Muscle of leg (tissue), 11 donors: ENCODE measurements around the gene TP53RK. TPM values are rescaled to one million over a fixed set of nuclear protein-coding genes. Genes with fewer than 3 reads are reported as not detected.

ENCODE experiments used
- DNase-seq: peaks from one replicate; pipeline ENCODE4 v3.0.0; 2013
- H3K27ac ChIP-seq: one replicate; pipeline ENCODE4 v1.5.1; 2013; ENCODE audit warnings: mild to moderate bottlenecking, low read length, control low read depth
- H3K27me3 ChIP-seq: one replicate; pipeline ENCODE4 v1.6.1; 2013; ENCODE audit warnings: low read length; ENCODE audit not compliant: control insufficient read depth, insufficient read depth
- H3K36me3 ChIP-seq: one replicate; pipeline ENCODE4 v1.6.1; 2013; ENCODE audit warnings: low read length; ENCODE audit not compliant: control insufficient read depth, insufficient read depth
- H3K4me1 ChIP-seq: one replicate; pipeline ENCODE4 v1.6.1; 2013; ENCODE audit warnings: low read length; ENCODE audit not compliant: control insufficient read depth, insufficient read depth
- H3K4me3 ChIP-seq: one replicate; pipeline ENCODE4 v1.5.1; 2013; ENCODE audit warnings: low read length, control low read depth
- H3K9me3 ChIP-seq: replicated peaks from 2 replicates; pipeline ENCODE4 v1.6.1; 2013; ENCODE audit warnings: low read depth, low read length; ENCODE audit not compliant: control insufficient read depth
- WGBS: methylation state at CpG from one replicate; pipeline ENCODE4 v1.1.5; 2013; ENCODE audit warnings: missing lambda C conversion rate; ENCODE audit not compliant: insufficient coverage; 5-methylcytosine and 5-hydroxymethylcytosine counted together
- polyA plus RNA-seq, 8 donors: library from polyadenylated mRNA; unstranded; fragments of 120-200 nt; gene quantifications; one replicate each; pipeline versions ENCODE4 v1.2.1 to v1.2.3, GENCODE V29; 2013; ENCODE audit warnings: inconsistent platforms in 1 of 8, low replicate concordance in 1 of 8; ENCODE audit not compliant: insufficient read length in 8 of 8, insufficient read depth in 1 of 8
- total RNA-seq: library from RNA; stranded (reverse); fragments of 120-200 nt; gene quantifications from one replicate; pipeline ENCODE4 v1.2.4, GENCODE V29; 2013

The TP53RK gene
- total and polyA plus RNA-seq, 9 donors: 9.4 to 12.5 (median 10.1) TPM

DNA sequence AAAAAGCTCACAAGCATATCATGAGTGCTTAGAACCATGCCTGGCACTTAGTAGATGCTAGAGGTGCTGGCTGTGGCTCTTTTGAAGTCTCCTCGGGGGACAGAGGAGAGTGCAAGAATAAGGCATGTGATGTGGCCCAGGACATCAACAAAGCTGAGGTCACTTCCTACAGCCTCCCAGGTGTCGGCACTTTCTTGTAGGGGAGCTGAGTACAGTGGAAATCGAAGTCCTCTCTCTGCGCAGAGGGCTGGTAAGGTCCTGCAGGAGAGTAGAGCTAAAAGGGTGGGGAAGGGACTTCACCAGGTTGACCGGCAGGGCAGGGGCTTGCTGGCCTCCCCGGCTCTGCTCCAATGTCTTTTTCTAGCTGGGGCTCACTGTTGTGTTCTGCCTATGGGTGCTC, 49.2 kb downstream of the TP53RK start:
- Histone ChIP-seq H3K4me3 (no peak overlapping the region), H3K27me3 (no peaks in the 10 kb centered on the region), H3K4me1 (no peaks in the 10 kb centered on the region), H3K36me3 (no peaks in the 10 kb centered on the region), H3K9me3 (no peaks in the 10 kb centered on the region), H3K27ac (no peak overlapping the region)
- DNase-seq: no peak
- 59% methylated on average over 4 of the region's 6 CpGs for WGBS

DNA sequence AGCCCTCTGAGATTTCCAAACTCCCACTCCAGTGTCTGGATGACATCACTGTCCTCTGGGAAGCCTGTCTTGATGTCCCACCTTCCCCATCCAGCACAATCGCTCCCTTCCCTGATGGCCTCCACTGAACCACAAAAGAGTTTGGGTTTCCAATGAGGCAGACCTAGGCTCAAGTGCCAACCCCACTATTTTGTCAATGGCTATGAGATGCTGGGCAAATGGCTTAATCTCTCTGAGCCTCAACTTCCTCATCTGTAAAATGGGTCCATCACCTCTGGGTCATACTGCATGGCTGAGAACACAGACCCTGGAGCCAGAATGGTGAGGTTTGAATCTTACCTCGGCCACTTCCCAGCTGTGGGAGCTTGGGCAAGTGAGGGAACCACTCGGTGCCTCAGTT, 49.7 kb downstream of the TP53RK start:
- H3K9me3 ChIP-seq: no peaks in the 10 kb centered on the region
- no peak overlapping the region for H3K4me3 ChIP-seq
- no peaks in the 10 kb centered on the region for H3K36me3 ChIP-seq
- no peak for DNase-seq
- no peaks in the 10 kb centered on the region for H3K4me1 ChIP-seq
- WGBS: 83% methylated on average over 2 of the region's 3 CpGs
- H3K27me3 ChIP-seq: no peaks in the 10 kb centered on the region
- H3K27ac ChIP-seq: no peak overlapping the region

DNA sequence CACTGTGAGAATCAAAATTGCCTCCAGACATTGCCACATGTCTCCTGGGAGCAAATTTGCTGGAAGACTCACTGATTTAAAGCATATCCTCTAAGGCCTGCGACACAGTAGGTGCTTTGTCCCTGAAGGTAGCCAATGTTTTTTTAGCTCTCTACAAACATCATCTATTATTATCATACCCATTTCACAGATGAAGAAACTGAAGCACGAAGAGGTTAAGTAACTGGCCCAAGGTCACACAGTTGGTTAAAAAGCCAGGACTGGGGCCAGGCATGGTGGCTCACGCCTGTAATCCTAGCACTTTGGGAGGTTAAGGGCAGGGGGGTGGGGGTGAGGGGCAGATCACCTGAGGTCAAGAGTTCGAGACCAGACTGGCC, 50.4 kb downstream of the TP53RK start:
- no peaks in the 10 kb centered on the region for H3K9me3 ChIP-seq
- WGBS: 95% methylated on average over 3 of the region's 4 CpGs
- H3K27me3 ChIP-seq: no peaks in the 10 kb centered on the region
- no peaks in the 10 kb centered on the region for H3K4me1 ChIP-seq
- H3K36me3 ChIP-seq: no peaks in the 10 kb centered on the region
- no peak for DNase-seq
- H3K27ac ChIP-seq: no peak overlapping the region
- H3K4me3 ChIP-seq: no peak overlapping the region

DNA sequence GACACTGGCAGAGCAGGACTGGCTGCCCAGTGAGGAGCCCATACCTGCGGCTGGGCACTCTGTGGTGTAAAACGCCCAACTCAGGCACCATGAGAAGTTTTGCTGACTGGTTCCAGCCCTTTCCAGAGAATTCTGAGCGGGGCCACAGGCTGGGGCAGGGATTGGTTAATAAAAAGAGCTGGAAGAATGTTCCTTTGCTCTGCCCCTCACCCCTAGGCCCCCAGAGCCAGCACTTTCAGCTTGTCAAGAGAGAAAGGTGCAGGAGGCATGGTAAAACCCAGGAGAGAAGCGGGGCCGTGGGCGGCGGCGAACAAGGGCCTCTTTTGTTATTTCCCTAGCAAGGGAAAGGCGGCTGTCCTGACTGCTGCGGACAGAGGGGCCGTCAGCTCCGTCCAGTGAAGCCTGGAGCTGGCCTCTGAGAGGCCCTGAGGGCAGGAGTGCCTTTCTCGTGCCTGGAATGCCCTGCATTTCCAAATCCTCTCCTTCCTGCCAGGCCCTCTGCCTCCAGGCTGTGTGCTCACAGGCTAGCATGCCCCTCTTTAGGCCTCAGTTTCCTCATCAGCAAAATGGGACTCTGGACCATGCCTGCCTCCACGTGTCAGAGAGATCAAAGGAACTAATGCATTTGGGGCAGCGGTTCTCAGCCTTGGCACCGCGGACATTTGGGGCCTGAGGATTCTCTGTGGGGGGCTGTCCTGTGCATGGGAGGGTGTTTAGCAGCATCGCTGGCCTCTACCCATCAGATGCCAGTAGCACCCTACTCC, 50.9 kb downstream of the TP53RK start:
- Histone ChIP-seq H3K36me3 (no peaks in the 10 kb centered on the region), H3K27ac (no peak overlapping the region), H3K4me1 (no peaks in the 10 kb centered on the region), H3K4me3 (no peak overlapping the region), H3K27me3 (peaks cover 1% of the 10 kb centered on the region), H3K9me3 (no peaks in the 10 kb centered on the region)
- 47% methylated on average over 11 of the region's 18 CpGs for WGBS
- DNase-seq: no peak

DNA sequence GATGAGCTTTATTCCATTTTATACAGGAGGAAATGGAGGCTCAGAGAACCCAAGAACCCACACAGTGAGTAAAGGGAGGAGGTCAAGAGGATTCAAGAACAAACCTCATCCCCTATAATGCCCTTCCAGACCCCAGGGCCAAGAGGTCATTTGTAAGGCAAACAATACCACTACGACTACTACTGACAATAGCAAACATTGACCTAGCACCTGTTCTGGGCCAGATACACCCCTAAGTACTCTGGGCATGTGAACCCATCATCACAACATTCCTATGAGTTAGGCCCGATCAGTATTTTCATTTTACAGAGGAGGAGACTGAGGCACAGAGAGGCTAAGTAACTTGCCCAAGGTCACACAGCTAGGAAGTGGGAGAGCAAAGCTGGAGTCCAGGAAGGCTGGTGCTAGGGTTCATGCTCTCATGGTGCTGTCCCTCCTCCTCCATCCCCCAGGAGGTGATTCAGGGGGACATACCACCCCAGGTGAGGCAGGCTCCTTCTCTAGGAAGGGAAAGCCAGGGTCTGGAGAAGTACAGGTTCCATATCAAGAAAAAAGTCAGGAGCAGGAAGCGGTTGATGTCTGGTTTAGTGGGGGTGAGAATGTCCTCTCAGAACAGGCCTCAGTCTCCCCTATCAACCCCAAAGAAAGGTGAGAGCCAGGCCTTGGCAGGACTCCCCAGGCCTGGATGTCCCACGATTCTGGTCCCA, 51.7 kb downstream of the TP53RK start:
- Histone ChIP-seq H3K9me3 (no peaks in the 10 kb centered on the region), H3K27me3 (peaks cover 4% of the 10 kb centered on the region), H3K27ac (no peak overlapping the region), H3K4me1 (no peaks in the 10 kb centered on the region), H3K4me3 (no peak overlapping the region), H3K36me3 (no peaks in the 10 kb centered on the region)
- DNase-seq: no peak
- WGBS: 63% methylated on average over 1 of the region's 4 CpGs

DNA sequence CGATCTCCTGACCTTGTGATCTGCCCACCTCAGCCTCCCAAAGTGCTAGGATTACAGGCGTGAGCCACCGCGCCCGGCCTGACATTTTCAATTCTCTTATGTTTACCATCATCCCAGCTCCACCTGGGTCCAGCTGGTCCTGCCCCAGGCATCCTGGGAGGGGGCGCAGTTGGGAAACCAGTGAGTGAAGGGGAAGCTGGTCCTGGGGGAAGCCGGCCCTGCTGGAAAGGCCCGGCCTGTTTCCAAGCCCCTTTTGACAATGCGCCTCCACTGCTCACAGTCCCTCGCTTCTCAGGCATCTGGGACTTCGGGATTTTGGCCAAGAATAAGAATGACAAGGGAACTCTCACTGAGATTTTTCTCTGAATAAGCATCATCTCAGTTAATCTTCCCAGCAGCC, 52.2 kb downstream of the TP53RK start:
- no peak for DNase-seq
- Histone ChIP-seq H3K9me3 (no peaks in the 10 kb centered on the region), H3K4me3 (no peak overlapping the region), H3K27me3 (peaks cover 4% of the 10 kb centered on the region), H3K36me3 (no peaks in the 10 kb centered on the region), H3K4me1 (peaks cover 3% of the 10 kb centered on the region), H3K27ac (no peak overlapping the region)
- WGBS: 89% methylated on average over 5 of the region's 11 CpGs

DNA sequence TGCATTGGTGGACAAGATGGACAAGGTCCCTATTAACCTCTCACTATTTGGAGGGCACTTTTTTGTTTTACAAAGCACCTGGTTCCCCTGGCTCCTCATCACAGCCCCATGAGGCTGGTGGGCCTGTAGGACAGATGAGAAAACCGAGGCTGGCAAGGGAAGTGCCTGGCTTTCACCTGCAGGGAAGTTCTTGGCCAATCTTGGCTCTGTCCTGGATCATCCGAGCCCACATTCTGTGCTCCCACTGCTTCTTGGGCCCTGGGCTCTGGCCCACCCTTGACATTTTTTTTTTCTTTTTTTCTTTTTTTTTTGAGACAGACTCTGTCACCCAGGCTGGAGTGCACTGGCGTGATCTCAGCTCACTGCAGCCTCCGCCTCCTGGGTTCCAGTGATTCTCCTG, 52.7 kb downstream of the TP53RK start:
- Histone ChIP-seq H3K4me1 (peaks cover 7% of the 10 kb centered on the region), H3K9me3 (no peaks in the 10 kb centered on the region), H3K4me3 (no peak overlapping the region), H3K27ac (no peak overlapping the region), H3K27me3 (peaks cover 4% of the 10 kb centered on the region), H3K36me3 (no peaks in the 10 kb centered on the region)
- DNase-seq: no peak
- WGBS: 90% methylated on average over 2 of the region's 4 CpGs

DNA sequence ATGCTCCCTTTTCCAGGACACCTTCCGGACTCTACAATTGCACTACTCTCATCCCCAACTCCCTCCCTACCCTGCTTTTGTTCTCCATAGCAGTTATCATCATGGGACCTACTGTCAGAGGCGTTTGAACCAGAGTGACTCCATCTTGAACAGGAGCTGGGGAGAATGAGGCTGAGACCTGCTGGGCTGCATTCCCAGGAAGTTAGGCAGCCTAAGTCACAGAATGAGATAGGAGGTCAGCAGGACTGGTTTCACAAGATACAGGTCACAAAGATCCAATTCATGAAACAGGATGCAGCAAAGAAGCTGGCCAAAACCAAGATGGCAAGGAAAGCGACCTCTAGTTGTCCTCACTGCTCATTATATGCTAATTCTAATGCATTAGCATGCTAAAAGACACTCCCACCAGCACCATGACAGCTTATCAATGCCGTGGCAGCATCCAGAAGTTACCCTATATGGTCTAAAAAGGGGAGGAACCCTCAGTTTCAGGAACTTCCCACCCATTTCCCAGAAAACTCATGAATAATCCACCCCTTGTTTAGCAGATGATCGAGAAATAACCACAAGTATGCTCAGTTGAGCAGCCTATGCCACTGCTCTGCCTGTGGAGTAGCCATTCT, 53.6 kb downstream of the TP53RK start:
- no peak for DNase-seq
- Histone ChIP-seq H3K36me3 (no peaks in the 10 kb centered on the region), H3K9me3 (no peaks in the 10 kb centered on the region), H3K27ac (no peak overlapping the region), H3K4me1 (peaks cover 10% of the 10 kb centered on the region), H3K27me3 (peaks cover 4% of the 10 kb centered on the region), H3K4me3 (no peak overlapping the region)
- WGBS: 82% methylated on average over 1 of the region's 5 CpGs

DNA sequence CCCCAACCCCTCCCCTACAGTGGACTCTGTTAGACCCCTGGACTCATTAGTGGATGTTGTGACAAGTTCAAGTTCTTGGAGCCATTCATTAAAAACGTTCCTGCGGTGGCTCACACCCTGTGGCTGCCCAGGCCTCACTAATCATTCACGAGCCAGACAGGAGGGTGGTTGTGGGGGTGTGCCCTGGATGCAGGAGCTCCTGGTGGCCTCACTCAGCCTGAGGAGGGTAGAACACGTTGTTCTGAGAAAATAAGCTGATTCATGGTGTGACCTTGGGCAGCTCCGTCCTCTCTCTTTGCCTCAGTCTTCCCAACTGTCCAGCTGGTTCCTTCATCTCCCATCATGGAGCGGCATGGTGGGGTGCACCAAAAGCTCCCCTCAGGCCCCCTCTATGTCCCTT, 54.7 kb downstream of the TP53RK start:
- Histone ChIP-seq H3K4me3 (no peak overlapping the region), H3K27ac (no peak overlapping the region), H3K9me3 (peaks cover 2% of the 10 kb centered on the region), H3K36me3 (no peaks in the 10 kb centered on the region), H3K4me1 (peaks cover 10% of the 10 kb centered on the region), H3K27me3 (peaks cover 4% of the 10 kb centered on the region)
- WGBS: 81% methylated on average over 4 of the region's 6 CpGs
- DNase-seq: no peak
